KMS-11 (cell line): ENCODE measurements around the gene PTCD2.
A peak's percentile ranks its signal among the peaks of the same experiment; 100 is the strongest.
"Not testable (repeated sequence)": the region's sequence is repeated elsewhere in the genome, so short reads cannot be mapped to it uniquely, and the experiment has no call there.

Experiments used
- H2AFZ ChIP-seq: fragments of 200-600 bp; sonication (generic); 2 replicates; pipeline ENCODE4 v1.6.1; 2016; ENCODE audit warnings: antibody characterized with exemption, mixed run types, low read depth
- H3K27ac ChIP-seq: fragments of 200-600 bp; sonication (generic); 2 replicates; pipeline ENCODE4 v1.6.1; 2016; ENCODE audit warnings: mild to moderate bottlenecking, mixed run types
- H3K27me3 ChIP-seq: fragments of 200-600 bp; sonication (generic); 2 replicates; pipeline ENCODE4 v1.6.1; 2017; ENCODE audit warnings: mild to moderate bottlenecking, low read depth, mixed run types, moderate library complexity; ENCODE audit not compliant: insufficient read depth
- H3K36me3 ChIP-seq: fragments of 200-600 bp; sonication (generic); 2 replicates; pipeline ENCODE4 v1.6.1; 2017; ENCODE audit warnings: mild to moderate bottlenecking, mixed run types; ENCODE audit not compliant: insufficient read depth
- H3K4me1 ChIP-seq: fragments of 200-600 bp; sonication (generic); 2 replicates; pipeline ENCODE4 v1.6.1; 2016; ENCODE audit warnings: mild to moderate bottlenecking, low read depth, mixed run types; ENCODE audit not compliant: poor library complexity, severe bottlenecking
- H3K4me2 ChIP-seq: fragments of 200-600 bp; sonication (generic); 2 replicates; pipeline ENCODE4 v1.7.0; 2016; ENCODE audit warnings: mild to moderate bottlenecking, mixed run types
- H3K4me3 ChIP-seq: fragments of 200-600 bp; sonication (generic); IDR thresholded peaks from 2 replicates; pipeline ENCODE4 v1.6.1; 2017; ENCODE audit warnings: low read depth, low read length, mixed read lengths; ENCODE audit not compliant: insufficient read depth
- H3K79me2 ChIP-seq: fragments of 200-600 bp; sonication (generic); 2 replicates; pipeline ENCODE4 v1.6.1; 2016; ENCODE audit warnings: low read depth, mixed run types; ENCODE audit not compliant: insufficient read depth
- H3K9ac ChIP-seq: fragments of 200-600 bp; sonication (generic); 2 replicates; pipeline ENCODE4 v1.6.1; 2016; ENCODE audit warnings: mild to moderate bottlenecking, mixed run types
- H4K20me1 ChIP-seq: fragments of 200-600 bp; sonication (generic); 2 replicates; pipeline ENCODE4 v1.6.1; 2016; ENCODE audit warnings: mild to moderate bottlenecking, mixed run types; ENCODE audit not compliant: insufficient read depth
- CTCF ChIP-seq: fragments of 200-600 bp; sonication (generic); conservative IDR thresholded peaks from 2 replicates; pipeline ENCODE4 v1.6.1; 2017; ENCODE audit warnings: low read depth, mild to moderate bottlenecking, antibody characterized with exemption, low read length, moderate library complexity, mixed read lengths

PTCD2 gene

GRCh38 chr5:72296256-72296655 is 23.9 kb upstream of the PTCD2 start:
- Histone ChIP-seq H3K4me1 (peaks cover 97% of the 10 kb centered on the region), H4K20me1 (no peaks in the 10 kb centered on the region), H3K27ac (no peak overlapping the region), H3K36me3 (no peaks in the 10 kb centered on the region; the same call in 1 of the 2 replicates), H2AFZ (no peak overlapping the region), H3K4me3 (no peak overlapping the region), H3K27me3 (no peaks in the 10 kb centered on the region), H3K9ac (no peak overlapping the region), H3K79me2 (peaks cover 32% of the 10 kb centered on the region; the same call in 1 of the 2 replicates), H3K4me2 (no peak overlapping the region)
- TF ChIP-seq CTCF = no peak

- not testable (repeated sequence) for H3K27me3 ChIP-seq, H3K36me3 ChIP-seq, H3K4me3 ChIP-seq, H2AFZ ChIP-seq, H4K20me1 ChIP-seq, H3K9ac ChIP-seq
- H3K4me2 ChIP-seq = peak overlapping the region; percentile 27
- peaks cover 45% of the 10 kb centered on the region for H3K79me2 ChIP-seq
- peaks cover 97% of the 10 kb centered on the region for H3K4me1 ChIP-seq
- peak overlapping the region; percentile 19; the same call in 1 of the 2 replicates for H3K27ac ChIP-seq
These were observed 22.0 kb upstream of the PTCD2 start for GRCh38 chr5:72298136-72298535.

GRCh38 chr5:72298711-72299110 is 21.5 kb upstream of the PTCD2 start:
- Histone ChIP-seq H3K27ac (no peak overlapping the region; the same call in 1 of the 2 replicates), H3K9ac (no peak overlapping the region), H2AFZ (no peak overlapping the region), H3K4me2 (no peak overlapping the region), H3K79me2 (peaks cover 50% of the 10 kb centered on the region), H3K27me3 (no peaks in the 10 kb centered on the region), H3K4me1 (peaks cover 97% of the 10 kb centered on the region), H3K36me3 (no peaks in the 10 kb centered on the region; the same call in 1 of the 2 replicates), H4K20me1 (no peaks in the 10 kb centered on the region), H3K4me3 (no peak overlapping the region)
- no peak for TF ChIP-seq CTCF

GRCh38 chr5:72300590-72301339 is 19.4 kb upstream of the PTCD2 start:
- H3K79me2 ChIP-seq = peaks cover 64% of the 10 kb centered on the region
- no peaks in the 10 kb centered on the region for H3K27me3 ChIP-seq
- no peak for TF ChIP-seq CTCF
- peaks cover 97% of the 10 kb centered on the region for H3K4me1 ChIP-seq
- peak overlapping the region; percentile 19 for H3K4me2 ChIP-seq
- H3K9ac ChIP-seq = no peak overlapping the region
- no peaks in the 10 kb centered on the region for H4K20me1 ChIP-seq
- no peak overlapping the region for H3K4me3 ChIP-seq
- peak overlapping the region; percentile 48; the same call in 1 of the 2 replicates for H3K27ac ChIP-seq
- H3K36me3 ChIP-seq = no peaks in the 10 kb centered on the region
- no peak overlapping the region for H2AFZ ChIP-seq

- Histone ChIP-seq H3K36me3 (no peaks in the 10 kb centered on the region), H3K4me1 (peaks cover 98% of the 10 kb centered on the region), H4K20me1 (no peaks in the 10 kb centered on the region), H3K27me3 (no peaks in the 10 kb centered on the region), H3K9ac (peak overlapping the region; percentile 1; the same call in 1 of the 2 replicates), H3K79me2 (peaks cover 72% of the 10 kb centered on the region), H2AFZ (no peak overlapping the region), H3K4me3 (no peak overlapping the region), H3K27ac (peak overlapping the region; percentile 48), H3K4me2 (peak overlapping the region; percentile 19)
- no peak for TF ChIP-seq CTCF
These were observed 18.6 kb upstream of the PTCD2 start for GRCh38 chr5:72301557-72301956.
